DOHH2 (cell line): ENCODE results near the gene SH2D7.

Experiments used
- H3F3A ChIP-seq: fragments of 200-600 bp; sonication (generic), shearing (Covaris generic); 2 replicates; pipeline ENCODE4 v1.6.0; 2016; ENCODE audit warnings: antibody characterized with exemption, mild to moderate bottlenecking; ENCODE audit not compliant: control insufficient read depth, insufficient read depth
- H3K27ac ChIP-seq: fragments of 200-600 bp; sonication (generic); 2 replicates; pipeline ENCODE4 v1.5.1; 2014; ENCODE audit warnings: low read depth, mild to moderate bottlenecking, low read length, moderate library complexity
- H3K27me3 ChIP-seq: fragments of 200-600 bp; sonication (generic); 2 replicates; pipeline ENCODE4 v1.6.1; 2014; ENCODE audit warnings: mild to moderate bottlenecking, low read length, mixed read lengths; ENCODE audit not compliant: control insufficient read depth
- H3K36me3 ChIP-seq: fragments of 200-600 bp; sonication (generic); 2 replicates; pipeline ENCODE4 v1.6.1; 2014; ENCODE audit warnings: mild to moderate bottlenecking, low read length, moderate library complexity, mixed read lengths; ENCODE audit not compliant: control insufficient read depth
- H3K4me1 ChIP-seq: fragments of 200-600 bp; sonication (generic); 2 replicates; pipeline ENCODE4 v1.6.1; 2014; ENCODE audit warnings: mild to moderate bottlenecking, low read length, mixed read lengths; ENCODE audit not compliant: control insufficient read depth
- H3K4me2 ChIP-seq: fragments of 200-600 bp; sonication (generic); 2 replicates; pipeline ENCODE4 v1.6.0; 2014; ENCODE audit warnings: mild to moderate bottlenecking, low read length, moderate library complexity
- H3K4me3 ChIP-seq: fragments of 200-600 bp; sonication (generic); 2 replicates; pipeline ENCODE4 v1.5.1; 2014; ENCODE audit warnings: mild to moderate bottlenecking, low read length, mixed read lengths
- H3K79me2 ChIP-seq: fragments of 200-600 bp; sonication (generic); 2 replicates; pipeline ENCODE4 v1.6.1; 2014; ENCODE audit warnings: mild to moderate bottlenecking, low read length, mixed read lengths; ENCODE audit not compliant: control insufficient read depth
- H3K9me2 ChIP-seq: fragments of 200-600 bp; sonication (generic); replicated peaks from 2 replicates; pipeline ENCODE4 v1.6.1; 2014; ENCODE audit warnings: mild to moderate bottlenecking, low read length, mixed read lengths; ENCODE audit not compliant: control insufficient read depth
- H3K9me3 ChIP-seq: fragments of 200-600 bp; sonication (generic); 2 replicates; pipeline ENCODE4 v1.6.1; 2014; ENCODE audit warnings: antibody characterized with exemption, low read length, mixed read lengths; ENCODE audit not compliant: control insufficient read depth, insufficient read depth
- H4K20me1 ChIP-seq: fragments of 200-600 bp; sonication (generic); 2 replicates; pipeline ENCODE4 v1.6.0; 2014; ENCODE audit warnings: low read depth, mild to moderate bottlenecking, antibody characterized with exemption, low read length, moderate library complexity; ENCODE audit not compliant: control insufficient read depth, insufficient read depth
- EZH2phosphoT487 ChIP-seq: fragments of 200-600 bp; sonication (generic); IDR thresholded peaks from 2 replicates; pipeline ENCODE4 v1.6.1; 2017; ENCODE audit warnings: borderline replicate concordance, mild to moderate bottlenecking, antibody characterized with exemption, low read length, moderate library complexity, mixed read lengths
- TF ChIP-seq, protein P1 (sequence below): fragments of 200-600 bp; sonication (generic); IDR thresholded peaks from one replicate; pipeline ENCODE4 v1.5.1; 2014; ENCODE audit warnings: antibody characterized with exemption, mild to moderate bottlenecking, low read depth, low read length; ENCODE audit not compliant: poor library complexity, severe bottlenecking

SH2D7 gene

DNA sequence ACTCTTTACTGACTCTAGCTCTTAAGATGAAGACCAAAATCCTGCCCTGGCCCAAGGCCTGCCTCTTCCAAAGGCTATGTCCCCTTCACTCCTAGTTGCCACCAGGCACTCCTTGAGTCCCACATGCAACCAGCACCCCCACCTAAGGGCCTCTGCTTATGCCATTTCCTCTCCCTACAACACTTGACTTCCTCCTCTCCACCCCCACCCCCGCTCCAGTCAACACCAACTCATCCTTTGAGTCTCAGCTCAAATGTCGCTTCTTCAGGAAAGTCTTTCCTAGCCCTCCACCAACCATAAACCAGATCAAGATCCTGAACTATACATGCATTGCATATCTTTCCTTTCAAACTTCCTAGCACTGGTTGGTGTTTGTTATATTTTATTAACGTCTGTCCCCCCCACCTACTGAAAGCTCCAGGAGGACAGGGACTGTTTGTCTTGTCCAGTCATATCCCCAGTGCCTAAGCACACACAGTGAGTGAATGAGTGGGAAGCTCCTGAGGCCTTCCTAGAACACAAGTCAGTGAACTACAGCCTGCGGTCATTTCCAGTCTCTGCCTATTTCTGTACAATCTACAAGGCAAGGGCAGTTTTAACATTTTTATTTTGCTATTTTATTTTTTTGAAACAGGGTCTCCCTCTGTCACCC lies 22.2 kb upstream of the SH2D7 start:
- no peak overlapping the region for H3K27ac ChIP-seq
- peaks cover 5% of the 10 kb centered on the region; the same call in 1 of the 2 replicates for H3K36me3 ChIP-seq
- peaks cover 51% of the 10 kb centered on the region for H3K4me1 ChIP-seq
- peaks cover 80% of the 10 kb centered on the region for H3K79me2 ChIP-seq
- TF ChIP-seq, protein P1, sequence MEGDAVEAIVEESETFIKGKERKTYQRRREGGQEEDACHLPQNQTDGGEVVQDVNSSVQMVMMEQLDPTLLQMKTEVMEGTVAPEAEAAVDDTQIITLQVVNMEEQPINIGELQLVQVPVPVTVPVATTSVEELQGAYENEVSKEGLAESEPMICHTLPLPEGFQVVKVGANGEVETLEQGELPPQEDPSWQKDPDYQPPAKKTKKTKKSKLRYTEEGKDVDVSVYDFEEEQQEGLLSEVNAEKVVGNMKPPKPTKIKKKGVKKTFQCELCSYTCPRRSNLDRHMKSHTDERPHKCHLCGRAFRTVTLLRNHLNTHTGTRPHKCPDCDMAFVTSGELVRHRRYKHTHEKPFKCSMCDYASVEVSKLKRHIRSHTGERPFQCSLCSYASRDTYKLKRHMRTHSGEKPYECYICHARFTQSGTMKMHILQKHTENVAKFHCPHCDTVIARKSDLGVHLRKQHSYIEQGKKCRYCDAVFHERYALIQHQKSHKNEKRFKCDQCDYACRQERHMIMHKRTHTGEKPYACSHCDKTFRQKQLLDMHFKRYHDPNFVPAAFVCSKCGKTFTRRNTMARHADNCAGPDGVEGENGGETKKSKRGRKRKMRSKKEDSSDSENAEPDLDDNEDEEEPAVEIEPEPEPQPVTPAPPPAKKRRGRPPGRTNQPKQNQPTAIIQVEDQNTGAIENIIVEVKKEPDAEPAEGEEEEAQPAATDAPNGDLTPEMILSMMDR: no peak
- no peak for TF ChIP-seq EZH2phosphoT487
- H4K20me1 ChIP-seq: 0 out of 2 replicates have a peak, but pooled peaks cover 5% of the 10 kb centered on the region
- H3F3A ChIP-seq: peaks cover 4% of the 10 kb centered on the region; the same call in 1 of the 2 replicates
- no peaks in the 10 kb centered on the region for H3K9me3 ChIP-seq
- H3K4me2 ChIP-seq: peak overlapping the region; percentile 14; the same call in 1 of the 2 replicates
- H3K4me3 ChIP-seq: no peak overlapping the region
- H3K27me3 ChIP-seq: no peaks in the 10 kb centered on the region
- H3K9me2 ChIP-seq: no peaks in the 10 kb centered on the region

DNA sequence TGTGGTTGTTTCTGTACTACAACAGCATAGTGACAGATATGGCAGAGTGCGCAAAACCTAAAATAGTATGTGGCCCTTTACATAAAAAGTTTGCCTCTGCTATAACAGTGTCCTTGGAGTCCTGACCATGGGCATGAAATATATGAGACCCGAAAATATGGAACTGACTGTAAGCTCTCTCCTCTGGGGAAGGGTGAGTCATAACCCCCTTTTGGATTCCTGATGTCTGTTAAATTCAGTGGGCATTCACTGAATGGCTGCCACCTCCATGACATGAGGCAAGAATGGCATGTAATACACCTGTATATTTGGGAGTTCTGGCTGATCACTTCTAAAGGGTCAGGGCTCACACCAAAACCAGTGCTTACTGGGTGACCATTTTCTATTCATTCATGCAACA lies 21.0 kb upstream of the SH2D7 start:
- Histone ChIP-seq H3K36me3 (no peaks in the 10 kb centered on the region), H3K9me2 (no peaks in the 10 kb centered on the region), H3F3A (peaks cover 4% of the 10 kb centered on the region; the same call in 1 of the 2 replicates), H3K79me2 (peaks cover 79% of the 10 kb centered on the region), H3K27me3 (no peaks in the 10 kb centered on the region), H3K4me2 (no peak overlapping the region), H3K27ac (no peak overlapping the region), H3K4me1 (peaks cover 49% of the 10 kb centered on the region), H4K20me1 (no peaks in the 10 kb centered on the region), H3K4me3 (no peak overlapping the region), H3K9me3 (no peaks in the 10 kb centered on the region)
- TF ChIP-seq, protein P1: no peak
- no peak for TF ChIP-seq EZH2phosphoT487

DNA sequence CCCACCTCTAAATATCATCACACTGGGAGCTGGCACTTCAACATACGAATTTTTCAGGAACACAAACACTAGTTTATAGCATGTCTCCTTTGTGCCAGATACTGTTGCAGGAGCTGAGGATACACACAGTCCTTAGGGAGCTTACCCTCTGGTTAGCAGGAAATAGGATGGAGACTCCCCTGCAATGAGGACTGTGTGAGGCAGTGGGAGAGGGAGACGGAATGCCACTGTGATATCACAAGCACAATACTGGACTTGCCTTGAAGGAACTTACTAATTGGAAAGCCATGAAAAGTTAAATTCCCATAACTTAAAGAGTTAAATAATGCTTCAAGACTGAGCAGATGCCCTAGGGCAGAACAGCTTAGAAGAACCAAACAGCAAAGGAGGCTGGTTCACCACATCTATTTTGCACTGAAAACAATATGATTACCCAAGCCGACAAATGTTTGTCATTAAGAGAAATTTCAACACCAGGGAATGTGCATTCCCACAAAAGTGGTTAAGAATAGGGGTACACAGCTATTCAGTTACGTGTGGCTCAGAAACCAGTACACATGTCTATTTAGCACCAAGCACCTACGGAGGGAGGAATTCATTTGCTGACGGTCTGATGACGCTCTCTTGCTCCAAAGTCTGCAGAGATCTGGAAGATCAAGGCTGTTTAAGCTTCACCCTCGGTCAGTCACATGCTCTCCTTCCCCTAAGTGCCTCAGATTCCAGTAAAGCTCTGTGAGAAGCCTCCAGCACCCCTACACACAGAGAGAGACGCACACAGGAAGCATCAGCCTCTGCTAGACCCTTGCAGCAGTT lies 20.1 kb upstream of the SH2D7 start:
- Histone ChIP-seq H3K4me3 (no peak overlapping the region), H3K4me1 (peaks cover 48% of the 10 kb centered on the region), H3K27me3 (no peaks in the 10 kb centered on the region), H3K4me2 (no peak overlapping the region), H3K9me2 (no peaks in the 10 kb centered on the region), H3K36me3 (no peaks in the 10 kb centered on the region), H3K27ac (no peak overlapping the region), H3K79me2 (peaks cover 79% of the 10 kb centered on the region), H3F3A (peaks cover 4% of the 10 kb centered on the region; the same call in 1 of the 2 replicates), H3K9me3 (no peaks in the 10 kb centered on the region), H4K20me1 (no peaks in the 10 kb centered on the region)
- no peak for TF ChIP-seq EZH2phosphoT487
- TF ChIP-seq, protein P1: no peak
